Muscle layer of duodenum (tissue), 2 donors: ENCODE results near the gene LIPE.

Experiments used
- H3K27ac ChIP-seq: one replicate; pipeline ENCODE4 v1.7.0; 2013; ENCODE audit warnings: mild to moderate bottlenecking, low read length
- H3K27me3 ChIP-seq: one replicate; pipeline ENCODE4 v1.7.0; 2013; ENCODE audit warnings: low read depth, mild to moderate bottlenecking, control low read depth, low read length
- H3K36me3 ChIP-seq, 2 donors: one replicate each; pipeline ENCODE4 v1.7.0; 2013; ENCODE audit warnings: low read length in 2 of 2, control low read depth in 1 of 2, mild to moderate bottlenecking in 1 of 2; ENCODE audit not compliant: insufficient read depth in 2 of 2, control insufficient read depth in 1 of 2
- H3K4me1 ChIP-seq, 2 donors: one replicate each; pipeline ENCODE4 v1.7.0; 2013; ENCODE audit warnings: low read length in 2 of 2, mild to moderate bottlenecking in 2 of 2, control low read depth in 1 of 2, moderate library complexity in 1 of 2; ENCODE audit not compliant: insufficient read depth in 2 of 2, control insufficient read depth in 1 of 2
- H3K4me3 ChIP-seq, 2 donors: one replicate each; pipeline ENCODE4 v1.7.0; 2013; ENCODE audit warnings: low read length in 2 of 2, low read depth in 1 of 2, mild to moderate bottlenecking in 1 of 2
- H3K9me3 ChIP-seq, 2 donors: one replicate each; pipeline ENCODE4 v1.7.0; 2013; ENCODE audit warnings: low read length in 2 of 2, control low read depth in 1 of 2, mild to moderate bottlenecking in 1 of 2; ENCODE audit not compliant: control insufficient read depth in 1 of 2
- donor health status: healthy.

LIPE gene

DNA sequence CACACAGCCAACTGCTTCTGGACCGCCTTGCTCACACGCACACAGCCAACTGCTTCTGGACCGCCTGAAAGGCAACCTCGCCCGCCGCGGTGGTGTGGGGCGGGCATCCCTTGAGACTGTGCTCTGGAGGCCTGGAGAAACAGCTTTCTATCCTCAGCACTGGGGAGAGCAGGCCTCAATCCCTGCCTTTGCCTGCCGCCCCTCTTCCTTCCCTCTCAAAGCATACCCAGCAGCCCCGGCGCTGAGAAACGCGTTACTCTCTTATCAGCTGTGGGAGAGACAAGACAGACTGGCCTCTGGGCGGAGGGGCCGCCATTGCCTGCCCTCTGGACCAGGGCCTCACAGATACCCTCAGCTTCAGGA, 2.9 kb downstream of the LIPE start:
- Histone ChIP-seq H3K4me1 (peaks cover 0 to 26% of the 10 kb centered on the region in 2 donors), H3K27ac (no peak overlapping the region), H3K4me3 (peak overlapping the region in 1 of 2 donors; percentile 66), H3K36me3 (no peaks in the 10 kb centered on the region), H3K27me3 (no peaks in the 10 kb centered on the region), H3K9me3 (no peaks in the 10 kb centered on the region)

- H3K27ac ChIP-seq: peak overlapping the region; percentile 45
- peak overlapping the region; percentile 66 to 78 for H3K4me3 ChIP-seq
- no peaks in the 10 kb centered on the region for H3K36me3 ChIP-seq
- H3K4me1 ChIP-seq: peaks cover 0 to 26% of the 10 kb centered on the region in 2 donors
- H3K27me3 ChIP-seq: no peaks in the 10 kb centered on the region
- no peaks in the 10 kb centered on the region for H3K9me3 ChIP-seq
Measured at GRCh38 chr19:42423462-42424344, 3.5 kb downstream of the LIPE start.

DNA sequence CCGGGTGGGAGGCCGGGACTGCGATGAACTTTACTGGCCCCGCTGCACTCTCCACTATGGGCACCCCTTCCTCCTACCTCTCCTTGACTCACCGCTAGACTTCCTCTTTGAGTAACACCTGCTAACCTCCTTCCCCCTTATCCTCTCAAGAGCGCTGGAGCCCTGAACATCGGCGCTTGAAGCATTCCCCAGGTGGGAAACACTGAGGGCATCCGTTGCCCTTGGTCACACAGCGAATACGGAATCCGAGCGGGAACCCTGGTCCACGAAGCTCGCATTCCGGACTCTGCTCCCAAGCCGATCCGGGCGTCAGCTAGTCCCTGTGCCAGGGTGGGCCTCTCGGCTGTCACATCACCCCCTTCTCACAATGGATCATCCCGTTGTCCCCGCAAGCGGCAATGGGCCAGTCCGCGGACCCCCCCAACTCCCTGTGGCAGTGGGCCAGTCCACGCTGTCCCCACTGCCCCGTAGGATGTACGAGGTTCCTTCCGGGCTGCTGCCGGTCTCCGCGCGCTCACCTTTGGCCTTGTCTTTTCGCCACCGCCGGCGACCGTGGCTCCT, 4.2 kb downstream of the LIPE start:
- H3K4me3 ChIP-seq: peak overlapping the region; percentile 66 to 78
- no peaks in the 10 kb centered on the region for H3K27me3 ChIP-seq
- no peaks in the 10 kb centered on the region for H3K36me3 ChIP-seq
- H3K27ac ChIP-seq: peak overlapping the region; percentile 45
- no peaks in the 10 kb centered on the region for H3K9me3 ChIP-seq
- H3K4me1 ChIP-seq: peaks cover 0 to 26% of the 10 kb centered on the region in 2 donors

- H3K27me3 ChIP-seq: no peaks in the 10 kb centered on the region
- peak overlapping the region; percentile 45 for H3K27ac ChIP-seq
- H3K4me1 ChIP-seq: peaks cover 0 to 26% of the 10 kb centered on the region in 2 donors
- no peaks in the 10 kb centered on the region for H3K9me3 ChIP-seq
- no peaks in the 10 kb centered on the region for H3K36me3 ChIP-seq
- H3K4me3 ChIP-seq: peak overlapping the region; percentile 66 to 78
Measured at GRCh38 chr19:42422092-42422900, 4.9 kb downstream of the LIPE start.

DNA sequence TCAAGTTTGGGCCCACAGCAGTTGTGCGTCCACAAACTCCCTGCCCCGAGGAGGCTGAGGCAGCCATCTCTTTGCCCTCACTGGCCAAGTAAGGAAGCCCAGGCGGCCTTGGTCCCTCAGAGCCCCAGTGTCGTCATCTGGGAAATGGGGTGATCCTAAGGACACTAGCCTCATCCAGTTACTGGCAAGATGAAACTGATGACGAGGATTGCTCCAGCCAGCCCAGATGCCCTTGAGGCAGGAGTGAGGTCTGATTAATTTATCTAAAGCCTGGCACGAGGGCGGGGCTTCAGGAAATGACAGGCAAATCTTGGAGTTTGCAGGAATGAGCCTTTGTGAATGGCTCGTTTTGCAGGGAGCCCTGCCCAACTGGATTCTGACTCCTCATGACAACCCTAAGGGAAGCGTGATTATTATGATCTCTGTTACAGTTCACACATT, 5.6 kb downstream of the LIPE start:
- Histone ChIP-seq H3K27ac (no peak overlapping the region), H3K27me3 (no peaks in the 10 kb centered on the region), H3K4me1 (peaks cover 0 to 26% of the 10 kb centered on the region in 2 donors), H3K9me3 (no peaks in the 10 kb centered on the region), H3K36me3 (no peaks in the 10 kb centered on the region), H3K4me3 (no peak overlapping the region)

- no peaks in the 10 kb centered on the region for H3K9me3 ChIP-seq
- no peaks in the 10 kb centered on the region for H3K36me3 ChIP-seq
- peaks cover 0 to 26% of the 10 kb centered on the region in 2 donors for H3K4me1 ChIP-seq
- H3K27ac ChIP-seq: no peak overlapping the region
- no peak overlapping the region for H3K4me3 ChIP-seq
- H3K27me3 ChIP-seq: no peaks in the 10 kb centered on the region
Measured at GRCh38 chr19:42421101-42421500, 6.1 kb downstream of the LIPE start.

- H3K9me3 ChIP-seq: no peaks in the 10 kb centered on the region
- H3K27ac ChIP-seq: no peak overlapping the region
- H3K4me3 ChIP-seq: no peak overlapping the region
- H3K27me3 ChIP-seq: no peaks in the 10 kb centered on the region
- H3K36me3 ChIP-seq: no peaks in the 10 kb centered on the region
- peaks cover 0 to 26% of the 10 kb centered on the region in 2 donors for H3K4me1 ChIP-seq
Measured at GRCh38 chr19:42420055-42420544, 7.1 kb downstream of the LIPE start.

DNA sequence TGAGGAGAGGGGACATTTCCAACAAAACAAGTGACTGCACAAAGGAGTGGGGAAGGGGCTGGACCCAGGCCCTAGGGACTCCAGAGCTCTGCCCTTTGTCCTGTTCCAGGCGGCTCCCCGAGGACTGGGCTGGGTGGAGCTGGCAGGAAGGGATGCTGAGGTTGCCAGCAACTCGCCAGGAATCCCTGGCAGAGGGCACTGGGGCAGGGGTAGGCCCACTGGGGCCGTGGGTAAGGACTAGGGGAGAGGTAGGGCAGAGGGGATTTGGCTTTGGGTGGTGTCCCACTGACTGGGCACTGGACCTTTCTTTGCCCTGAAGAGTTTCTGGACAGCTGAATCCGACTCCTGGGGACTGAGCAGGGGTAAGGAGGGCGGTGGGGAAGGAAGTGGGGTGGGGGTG, 7.9 kb downstream of the LIPE start:
- H3K9me3 ChIP-seq: no peaks in the 10 kb centered on the region
- H3K27me3 ChIP-seq: no peaks in the 10 kb centered on the region
- no peak overlapping the region for H3K4me3 ChIP-seq
- H3K36me3 ChIP-seq: no peaks in the 10 kb centered on the region
- peaks cover 0 to 25% of the 10 kb centered on the region in 2 donors for H3K4me1 ChIP-seq
- H3K27ac ChIP-seq: no peak overlapping the region

GRCh38 chr19:42412661-42413076, 14.5 kb downstream of the LIPE start:
- no peaks in the 10 kb centered on the region for H3K9me3 ChIP-seq
- no peak overlapping the region for H3K4me3 ChIP-seq
- H3K27me3 ChIP-seq: no peaks in the 10 kb centered on the region
- peaks cover 0 to 8% of the 10 kb centered on the region in 2 donors for H3K4me1 ChIP-seq
- no peak overlapping the region for H3K27ac ChIP-seq
- H3K36me3 ChIP-seq: peaks cover 0 to 6% of the 10 kb centered on the region in 2 donors

DNA sequence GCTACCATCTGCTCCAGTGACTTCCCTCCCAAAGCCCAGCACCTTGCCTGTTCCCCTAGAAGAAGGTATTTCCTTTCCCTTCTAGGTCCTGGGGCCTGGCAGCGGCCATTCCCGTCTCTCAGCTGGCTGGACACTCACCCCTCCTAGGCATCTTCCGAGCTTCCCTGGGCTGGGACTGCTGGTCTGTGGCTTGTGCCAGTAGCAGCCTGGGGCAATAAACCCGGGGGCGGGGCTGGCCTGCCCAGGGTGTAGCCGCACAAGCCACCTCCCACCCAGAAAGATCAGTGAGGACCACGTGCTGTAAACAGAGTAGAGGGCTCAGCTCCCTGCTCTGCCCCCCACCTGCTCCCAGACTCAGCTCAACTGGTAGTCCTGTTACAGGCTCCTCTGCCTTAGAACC, 15.0 kb downstream of the LIPE start:
- H3K27ac ChIP-seq: no peak overlapping the region
- H3K4me1 ChIP-seq: peaks cover 0 to 8% of the 10 kb centered on the region in 2 donors
- H3K36me3 ChIP-seq: peaks cover 0 to 6% of the 10 kb centered on the region in 2 donors
- H3K4me3 ChIP-seq: no peak overlapping the region
- no peaks in the 10 kb centered on the region for H3K27me3 ChIP-seq
- H3K9me3 ChIP-seq: no peaks in the 10 kb centered on the region
